Erythroblast (primary cell): ENCODE results near the gene VIPR2.
"Not testable (repeated sequence)": the region's sequence is repeated elsewhere in the genome, so short reads cannot be mapped to it uniquely, and the experiment has no call there.

Source experiments
- DNase-seq, 2 experiments: peaks; one replicate each; lab custom pipeline; 2025; lab: John Stamatoyannopoulos, UW
- GATA1 ChIP-seq: IDR thresholded peaks from 2 replicates; pipeline ENCODE4 v1.6.1; 2011; ENCODE audit warnings: low read depth, mild to moderate bottlenecking, control low read depth, low read length, moderate library complexity
- POLR2A ChIP-seq: IDR thresholded peaks from 2 replicates; pipeline ENCODE4 v1.6.1; 2011; ENCODE audit warnings: mild to moderate bottlenecking, low read length

Gene VIPR2

DNA sequence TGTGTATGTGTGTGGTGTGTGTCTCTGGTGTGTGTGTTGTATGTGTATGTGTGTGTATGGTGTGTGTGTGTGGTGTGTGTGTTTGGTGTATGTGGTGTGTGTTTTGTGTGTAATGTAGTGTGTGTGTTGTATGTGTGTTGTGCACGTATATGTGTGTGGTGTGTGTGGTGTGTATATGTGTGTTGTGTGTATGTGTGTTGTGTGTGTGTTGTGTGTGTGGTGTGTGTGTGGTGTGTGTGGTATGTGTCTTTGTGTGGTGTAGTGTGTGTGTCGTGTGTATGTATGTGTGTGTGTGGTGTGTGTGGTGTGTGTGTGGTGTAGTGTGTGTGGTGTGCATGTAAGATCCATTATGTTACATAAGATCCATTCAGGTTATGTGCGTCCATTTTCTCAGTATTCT, 21.9 kb upstream of the VIPR2 start:
- DNase-seq, result no peak
- TF ChIP-seq GATA1, result no peak

DNA sequence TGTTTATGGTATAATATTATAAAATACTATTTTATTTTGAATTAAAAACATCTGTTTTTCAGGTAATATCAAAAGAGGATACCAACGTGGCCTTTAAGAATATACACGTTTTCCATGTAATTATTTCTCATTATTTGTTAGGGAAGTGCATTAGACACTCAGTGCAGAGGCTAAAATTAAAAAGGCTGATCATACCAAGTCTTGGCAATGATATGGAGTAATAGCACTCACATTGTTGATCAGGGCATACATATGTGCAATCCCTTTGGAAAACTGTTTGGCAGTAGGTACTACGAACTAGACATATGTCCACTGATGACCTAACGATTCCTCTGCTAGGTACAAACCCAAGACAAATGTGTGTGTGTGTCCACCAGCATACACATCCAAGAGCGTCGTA, 20.7 kb upstream of the VIPR2 start:
- TF ChIP-seq GATA1 (no peak), POLR2A (no peak)

DNA sequence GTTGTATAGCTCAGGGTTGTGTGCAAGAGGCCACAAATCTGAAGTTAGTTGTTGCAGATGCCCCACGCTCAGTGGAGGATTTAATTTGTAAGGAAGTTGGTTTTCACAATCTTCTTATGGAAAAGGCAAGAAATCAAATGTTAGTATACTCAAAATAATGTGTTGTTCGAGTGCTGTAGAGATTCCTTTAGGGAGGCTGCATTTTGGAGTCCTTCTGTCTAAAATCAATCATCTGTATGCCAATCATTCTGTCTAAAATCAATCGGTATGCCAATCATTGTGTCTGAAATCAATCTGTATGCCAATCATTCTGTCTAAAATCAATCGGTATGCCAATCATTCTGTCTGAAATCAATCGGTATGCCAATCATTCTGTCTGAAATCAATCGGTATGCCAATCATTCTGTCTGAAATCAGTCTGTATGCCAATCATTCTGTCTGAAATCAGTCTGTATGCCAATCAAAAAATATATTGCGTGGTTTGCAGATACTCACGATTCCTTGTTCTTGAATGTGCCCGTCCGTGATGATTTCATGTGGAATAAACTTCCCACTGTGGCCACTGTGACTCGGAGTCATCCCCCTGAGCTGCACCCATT, 19.1 kb upstream of the VIPR2 start:
- not testable (repeated sequence) for DNase-seq

More for the DNA sequence above, 20.7 kb upstream of the VIPR2 start:
- no peak for DNase-seq

DNA sequence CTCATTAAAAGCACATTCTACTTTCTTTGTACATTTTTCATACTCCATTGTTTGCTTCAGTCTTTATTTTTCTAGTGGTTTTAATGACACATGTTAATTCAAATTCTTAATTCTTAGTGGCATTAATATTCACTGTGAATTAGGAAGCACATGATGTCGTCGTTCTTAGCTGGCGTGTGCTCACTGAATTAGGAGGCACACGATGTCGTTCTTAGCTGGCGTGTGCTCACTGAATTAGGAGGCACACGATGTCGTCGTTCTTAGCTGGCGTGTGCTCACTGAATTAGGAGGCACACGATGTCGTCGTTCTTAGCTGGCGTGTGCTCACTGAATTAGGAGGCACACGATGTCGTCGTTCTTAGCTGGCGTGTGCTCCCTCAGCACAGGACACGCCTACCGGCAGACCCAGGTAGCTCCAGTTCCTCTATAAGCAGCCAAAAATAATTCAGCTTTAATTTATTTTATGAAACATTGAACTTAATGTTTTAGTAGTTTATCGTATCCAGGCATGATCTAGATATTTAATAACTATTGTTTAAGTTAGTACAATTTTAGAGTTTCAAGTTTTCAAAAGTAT, 17.5 kb upstream of the VIPR2 start:
- DNase-seq, result not testable (repeated sequence)

DNA sequence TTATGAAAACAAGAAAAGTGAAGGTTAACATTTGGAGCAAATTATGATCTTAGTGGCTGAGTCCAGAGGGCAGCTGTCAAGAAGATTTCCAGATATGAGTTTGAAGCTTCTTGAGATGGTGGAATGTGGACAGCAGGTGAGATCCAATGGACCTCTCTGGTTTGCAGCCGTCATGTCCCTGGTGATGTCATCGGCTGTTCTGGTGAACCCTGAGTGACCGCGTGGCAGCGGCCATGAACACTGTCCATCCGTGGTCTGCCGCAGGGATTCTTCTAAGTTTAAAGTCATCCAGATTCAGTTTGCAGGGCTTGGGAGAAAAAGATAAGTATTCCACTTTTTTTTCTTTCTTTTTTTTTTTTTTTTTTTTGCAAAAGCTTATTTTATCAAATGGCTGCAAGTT, 15.8 kb upstream of the VIPR2 start:
- TF ChIP-seq GATA1 (no peak), POLR2A (no peak)
- no peak for DNase-seq

DNA sequence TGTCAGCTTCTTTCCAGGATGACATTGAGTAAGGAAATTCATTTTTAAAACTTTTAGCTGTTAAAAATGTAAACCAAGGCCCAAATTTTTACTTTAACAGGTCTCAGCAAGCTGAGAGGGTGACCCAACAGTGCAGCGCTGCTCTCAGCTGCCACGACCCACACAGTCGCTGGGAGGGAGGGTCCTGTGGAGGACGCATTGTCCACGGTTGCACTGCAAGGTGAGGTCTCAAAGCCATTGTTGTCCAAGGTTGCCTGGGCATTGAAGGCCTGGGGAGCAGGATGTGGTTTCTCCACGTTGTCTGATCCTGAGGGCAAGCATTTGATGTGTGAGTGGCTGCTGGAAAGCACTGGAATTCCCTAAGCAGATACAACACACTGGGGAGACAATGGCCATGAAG, 15.1 kb upstream of the VIPR2 start:
- TF ChIP-seq POLR2A (no peak), GATA1 (no peak)
- DNase-seq, result no peak

DNA sequence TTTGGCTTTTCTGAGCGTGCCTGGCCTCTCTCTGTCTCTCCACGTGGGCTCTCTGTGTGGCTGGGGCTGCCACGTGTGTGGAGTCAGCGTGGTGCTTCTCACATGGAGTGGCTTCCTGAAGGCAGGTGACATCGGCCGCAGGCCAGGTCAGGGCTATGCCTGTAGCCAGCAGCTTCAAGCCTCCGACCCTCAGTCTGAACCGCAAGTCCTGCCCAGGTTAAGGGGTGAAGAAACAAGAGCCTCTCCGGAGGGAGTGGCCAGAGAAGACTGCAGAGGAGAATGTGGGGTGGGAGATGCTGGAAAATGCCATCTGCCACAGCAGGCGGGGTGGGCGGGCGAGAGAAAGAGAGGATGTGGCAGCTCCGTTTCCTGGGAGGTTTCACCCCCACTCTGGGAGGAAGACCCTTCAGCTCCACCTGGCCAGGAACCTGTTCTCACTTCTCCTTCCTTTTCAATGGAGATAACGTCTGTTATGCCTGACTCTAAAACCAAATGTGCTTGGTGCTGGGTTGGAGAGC, 14.3 kb upstream of the VIPR2 start:
- no peak for DNase-seq
- TF ChIP-seq GATA1, result no peak

DNA sequence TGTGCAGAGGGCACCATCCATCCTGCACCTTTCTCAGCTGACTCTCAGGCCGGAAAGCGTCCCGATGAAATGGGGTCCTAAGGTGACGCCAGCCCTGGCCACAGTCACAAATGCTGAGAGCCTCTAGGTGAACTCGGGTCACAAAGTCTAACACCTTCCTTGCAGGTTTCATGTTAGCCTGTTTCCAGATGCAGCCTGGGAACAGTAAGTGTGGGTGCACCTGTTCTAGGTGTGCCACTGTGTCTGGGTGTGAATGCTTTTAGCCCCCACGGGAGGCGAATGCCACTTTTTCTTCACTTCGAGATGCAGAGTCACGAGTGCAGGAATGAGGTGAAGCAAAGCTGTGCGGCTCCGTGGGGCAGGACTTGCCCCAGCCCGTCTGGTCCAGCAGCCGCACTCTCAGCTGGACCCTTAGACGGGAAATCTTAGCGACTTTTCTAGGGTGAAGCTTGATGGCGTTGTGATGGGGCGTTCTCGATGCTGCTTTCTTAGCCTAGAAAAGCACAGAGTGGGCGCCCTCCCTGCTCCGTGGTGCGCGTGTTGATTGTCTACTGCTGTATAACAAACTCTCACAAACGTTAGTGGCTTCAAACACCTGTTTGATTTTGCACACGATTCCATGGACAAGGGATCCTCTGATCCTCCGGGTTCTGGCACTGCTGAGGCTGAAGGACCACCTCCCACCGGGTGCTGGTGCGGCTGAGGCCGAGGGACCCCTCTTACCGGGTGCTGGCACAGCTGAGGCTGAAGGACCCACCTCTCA, 13.6 kb upstream of the VIPR2 start:
- TF ChIP-seq GATA1, result no peak
- TF ChIP-seq POLR2A, result no peak
- DNase-seq, result no peak

DNA sequence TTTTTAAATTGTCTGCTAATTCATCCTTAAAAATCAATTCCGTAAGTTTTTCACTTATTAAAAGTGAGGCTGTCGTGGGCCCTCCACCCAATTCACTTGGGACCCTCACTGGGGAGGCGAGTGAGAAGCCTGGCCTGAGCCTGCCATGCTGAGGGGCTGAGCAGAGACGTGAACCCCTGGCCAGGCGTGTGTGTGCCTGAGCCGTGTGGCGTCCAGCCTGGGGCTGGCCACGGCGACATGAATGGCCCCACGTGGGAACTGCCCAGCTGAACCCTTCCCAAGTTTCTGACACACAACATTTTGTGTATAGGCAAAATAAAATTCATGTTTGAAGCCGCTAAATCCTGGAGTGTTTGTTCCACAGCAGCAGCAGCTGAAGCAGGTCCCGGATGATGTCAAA, 13.0 kb upstream of the VIPR2 start:
- DNase-seq, result no peak
- TF ChIP-seq GATA1, result no peak

DNA sequence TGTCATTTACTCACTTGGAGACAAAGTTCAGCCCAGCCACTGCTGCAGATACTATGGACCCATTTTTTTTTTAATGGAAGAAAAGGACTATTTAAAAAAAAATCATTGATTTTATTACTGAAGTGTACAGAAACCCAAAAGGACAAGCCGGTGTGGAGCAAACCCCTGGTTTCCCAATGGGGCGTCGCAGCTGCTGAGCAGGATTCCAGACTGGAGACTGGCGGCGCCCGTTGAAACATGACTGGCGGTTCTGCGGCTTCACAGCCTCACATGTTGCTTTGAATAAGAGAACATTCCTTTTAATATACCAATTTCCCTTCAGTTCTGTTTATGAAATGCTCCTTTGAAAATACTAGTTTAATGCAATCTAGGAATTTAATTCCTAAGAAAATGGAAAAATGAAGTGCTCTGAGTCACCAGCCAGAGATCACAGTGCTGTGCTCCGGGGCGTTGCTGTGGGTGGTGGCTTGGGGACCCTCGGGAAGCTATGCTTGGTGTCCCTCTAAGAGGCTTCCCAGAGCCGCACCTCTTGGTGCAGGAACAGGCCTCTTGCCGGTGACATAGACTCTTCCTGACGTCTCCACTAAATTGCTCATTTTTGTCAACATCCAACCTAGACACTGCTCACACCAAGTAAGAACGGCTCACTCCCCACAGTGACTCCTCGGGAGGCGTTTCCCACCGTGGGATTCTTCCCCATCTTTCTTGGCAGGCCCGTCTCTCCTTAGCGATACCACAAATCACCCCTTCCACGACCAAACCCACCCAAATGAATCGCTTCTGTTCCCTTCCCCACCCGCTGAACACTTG, 12.0 kb upstream of the VIPR2 start:
- DNase-seq, result no peak
- no peak for TF ChIP-seq GATA1
- no peak for TF ChIP-seq POLR2A

DNA sequence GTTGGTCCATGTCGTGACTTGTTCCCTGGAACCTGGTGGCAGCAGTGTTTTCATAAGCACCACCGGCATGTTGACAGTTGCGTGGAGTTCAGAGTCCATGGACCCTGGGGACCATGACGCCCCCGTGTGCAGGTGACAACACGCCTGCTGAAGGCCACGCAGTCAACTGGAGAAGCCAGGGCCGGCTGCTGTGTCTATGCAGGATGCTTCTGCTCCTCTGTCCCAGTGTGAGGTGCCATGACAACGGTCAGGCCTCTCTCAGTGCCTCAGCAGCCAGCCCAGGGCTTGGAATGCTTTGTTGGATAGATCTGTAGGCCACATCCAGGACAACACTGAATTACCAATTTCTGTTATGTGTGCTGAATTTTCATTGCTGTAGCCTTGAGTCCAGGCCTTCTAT, 10.7 kb upstream of the VIPR2 start:
- TF ChIP-seq GATA1 (no peak), POLR2A (no peak)
- DNase-seq, result no peak

DNA sequence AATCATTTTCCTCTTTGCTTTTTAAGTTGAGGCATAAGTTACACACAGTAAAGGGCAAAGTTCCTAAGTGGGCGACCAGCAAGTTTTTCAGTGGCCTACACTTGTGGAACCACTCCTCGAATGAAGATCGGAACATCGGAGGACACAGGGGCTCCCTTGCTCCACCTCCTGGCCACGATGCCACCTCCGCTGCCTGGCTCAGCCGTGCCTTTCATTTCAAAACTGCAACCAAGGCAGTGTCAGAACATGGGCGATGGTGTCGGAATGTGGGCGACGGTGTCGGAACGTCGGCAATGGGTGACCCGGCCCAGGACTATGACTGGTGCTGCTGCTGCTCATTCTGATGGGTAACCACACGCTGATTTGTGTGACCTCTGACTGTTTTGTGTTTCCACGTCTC, 9.6 kb upstream of the VIPR2 start:
- no peak for TF ChIP-seq POLR2A
- no peak for TF ChIP-seq GATA1
- no peak for DNase-seq

DNA sequence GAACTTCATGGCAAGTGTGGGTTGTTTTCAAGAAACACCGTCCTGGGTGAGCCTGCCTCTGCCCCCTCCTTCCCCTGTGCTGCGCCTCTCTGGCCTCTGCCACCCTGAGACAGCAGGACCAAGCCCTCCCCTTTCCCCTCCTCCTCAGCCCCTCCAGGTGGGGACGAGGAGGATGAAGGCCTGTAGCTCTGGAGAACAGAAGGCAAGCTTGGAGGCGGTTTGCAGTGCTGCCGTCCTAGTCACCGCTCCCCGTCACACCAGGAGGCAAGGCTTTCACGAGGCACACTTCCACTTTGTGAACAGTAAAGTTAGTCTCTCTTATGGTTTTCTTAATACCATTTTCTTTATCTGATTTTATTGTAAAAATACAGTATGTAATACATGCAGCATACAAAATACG, 8.8 kb upstream of the VIPR2 start:
- TF ChIP-seq POLR2A (no peak), GATA1 (no peak)
- no peak for DNase-seq

DNA sequence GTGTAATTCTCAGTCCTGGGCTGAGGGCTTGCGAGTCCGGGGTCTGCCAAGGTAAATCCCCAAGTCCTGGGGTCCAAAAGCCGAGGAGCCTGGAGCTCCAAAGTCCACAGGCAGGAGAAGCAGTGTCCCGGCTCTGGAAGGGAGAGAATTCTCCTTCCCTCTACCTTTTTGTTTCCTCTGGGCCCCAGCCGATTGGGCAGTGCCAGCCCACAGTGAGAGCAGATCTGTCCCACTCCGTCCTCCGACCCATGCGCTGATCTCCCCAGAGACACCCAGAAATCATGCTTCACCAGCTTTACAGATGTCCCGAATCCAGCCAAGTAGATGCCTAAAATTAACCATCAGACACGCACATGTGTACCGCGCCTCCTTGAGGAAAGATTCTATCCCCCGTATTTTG, 8.1 kb upstream of the VIPR2 start:
- no peak for TF ChIP-seq POLR2A
- no peak for TF ChIP-seq GATA1
- DNase-seq, result no peak
